NCI-H82 treated with DMSO at 0.1 percent for 48 hours (cell line): ENCODE results near the gene RCBTB2.

Experiments
- DNase-seq: peaks from one replicate; lab custom pipeline; 2025; ENCODE audit not compliant: unreplicated experiment; lab: John Stamatoyannopoulos, UW

Gene RCBTB2

GRCh38 chr13:48532256-48532505, 699 bp downstream of the RCBTB2 start:
- DNase-seq = no peak

- DNase-seq = peak; percentile 34
Measured at GRCh38 chr13:48531416-48532255, 1.2 kb downstream of the RCBTB2 start.

GRCh38 chr13:48530833-48531232, 2.0 kb downstream of the RCBTB2 start:
- no peak for DNase-seq

- DNase-seq = no peak
Measured at GRCh38 chr13:48528720-48529119, 4.2 kb downstream of the RCBTB2 start.

GRCh38 chr13:48527955-48528354, 4.9 kb downstream of the RCBTB2 start:
- peak; percentile 18 for DNase-seq

- DNase-seq = no peak
Measured at GRCh38 chr13:48526286-48526685, 6.6 kb downstream of the RCBTB2 start.

- no peak for DNase-seq
Measured at GRCh38 chr13:48518083-48518482, 14.8 kb downstream of the RCBTB2 start.

GRCh38 chr13:48515732-48516131, 17.1 kb downstream of the RCBTB2 start:
- DNase-seq = no peak

GRCh38 chr13:48514793-48515192, 18.1 kb downstream of the RCBTB2 start:
- no peak for DNase-seq

- DNase-seq = no peak
Measured at GRCh38 chr13:48511621-48512230, 21.2 kb downstream of the RCBTB2 start.

- DNase-seq = no peak
Measured at GRCh38 chr13:48510698-48511097, 22.2 kb downstream of the RCBTB2 start.

GRCh38 chr13:48508011-48508410, 24.9 kb downstream of the RCBTB2 start:
- DNase-seq = no peak

- DNase-seq = no peak
Measured at GRCh38 chr13:48507021-48507420, 25.9 kb downstream of the RCBTB2 start.

GRCh38 chr13:48506092-48506701, 26.7 kb downstream of the RCBTB2 start:
- DNase-seq = no peak

GRCh38 chr13:48505597-48506091, 27.2 kb downstream of the RCBTB2 start:
- DNase-seq = no peak

GRCh38 chr13:48505012-48505411, 27.9 kb downstream of the RCBTB2 start:
- no peak for DNase-seq

GRCh38 chr13:48504606-48505005, 28.3 kb downstream of the RCBTB2 start:
- DNase-seq = no peak

GRCh38 chr13:48502601-48503319, 30.1 kb downstream of the RCBTB2 start:
- DNase-seq = no peak

GRCh38 chr13:48501705-48502104, 31.2 kb downstream of the RCBTB2 start:
- no peak for DNase-seq

GRCh38 chr13:48500652-48501197, 32.2 kb downstream of the RCBTB2 start:
- no peak for DNase-seq

GRCh38 chr13:48497669-48498068, 35.2 kb downstream of the RCBTB2 start:
- DNase-seq = no peak
